ENCODE measurements around the gene CPD.
"Not testable (repeated sequence)": the region's sequence is repeated elsewhere in the genome, so short reads cannot be mapped to it uniquely, and the experiment has no call there.

CPD gene

GRCh38 chr17:30427611-30428010 lies 48.9 kb downstream of the CPD start:
- no peak for DNase-seq (ENCODE audit: low spot score)

- DNase-seq (ENCODE audit: low spot score), result no peak
These were observed 50.4 kb downstream of the CPD start for GRCh38 chr17:30429155-30429554.

DNA sequence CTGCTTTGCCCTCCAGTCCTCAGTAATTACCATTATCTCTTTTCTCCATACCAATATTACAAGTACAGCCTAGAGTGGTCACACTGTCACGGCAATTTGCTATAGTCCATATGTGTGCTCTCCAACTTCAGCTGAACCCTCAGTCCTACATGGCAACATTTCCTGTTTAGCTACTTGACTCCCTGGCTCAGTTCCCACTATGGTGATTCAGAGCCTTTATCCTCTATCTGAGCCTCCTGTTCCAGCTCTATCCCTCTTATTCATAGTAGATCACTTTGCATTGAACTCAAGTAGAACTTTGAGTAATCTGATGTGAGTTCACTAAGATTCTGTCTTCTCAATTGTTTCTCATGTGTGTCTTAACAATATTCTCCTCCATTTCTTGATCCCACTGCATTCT lies 54.8 kb downstream of the CPD start:
- peak; percentile 51 for DNase-seq (ENCODE audit: low spot score)

GRCh38 chr17:30436729-30437128 lies 58.0 kb downstream of the CPD start:
- DNase-seq (ENCODE audit: low spot score), result no peak

GRCh38 chr17:30443721-30444120 lies 65.0 kb downstream of the CPD start:
- no peak for DNase-seq (ENCODE audit: low spot score)

DNA sequence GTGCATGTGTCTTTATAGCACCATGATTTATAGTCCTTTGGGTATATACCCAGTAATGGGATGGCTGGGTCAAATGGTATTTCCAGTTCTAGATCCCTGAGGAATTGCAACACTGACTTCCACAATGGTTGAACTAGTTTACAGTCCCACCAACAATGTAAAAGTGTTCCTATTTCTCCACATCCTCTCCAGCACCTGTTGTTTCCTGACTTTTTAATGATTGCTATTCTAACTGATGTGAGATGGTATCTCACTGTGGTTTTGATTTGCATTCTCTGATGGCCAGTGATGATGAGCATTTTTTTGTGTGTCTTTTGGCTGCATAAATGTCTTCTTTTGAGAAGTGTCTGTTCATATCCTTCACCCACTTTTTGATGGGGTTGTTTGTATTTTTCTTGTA lies 67.9 kb downstream of the CPD start:
- not testable (repeated sequence) for DNase-seq (ENCODE audit: low spot score)

DNA sequence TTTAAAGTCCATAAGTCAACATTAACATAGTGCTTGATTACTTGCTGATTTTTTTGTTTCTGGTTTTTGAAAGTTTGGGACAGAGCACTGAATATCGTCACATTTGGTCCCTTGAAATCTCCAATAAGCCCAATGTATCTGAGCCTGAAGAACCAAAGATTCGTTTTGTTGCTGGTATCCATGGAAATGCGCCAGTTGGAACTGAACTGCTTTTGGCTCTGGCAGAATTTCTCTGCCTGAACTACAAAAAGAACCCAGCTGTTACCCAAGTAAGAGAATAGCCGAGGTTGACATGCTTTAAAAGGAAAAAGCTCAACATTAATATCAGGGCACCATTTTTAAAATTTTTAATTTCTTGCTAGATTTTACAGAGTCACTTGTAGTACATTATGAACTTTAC lies 70.8 kb downstream of the CPD start:
- no peak for DNase-seq (ENCODE audit: low spot score)

DNA sequence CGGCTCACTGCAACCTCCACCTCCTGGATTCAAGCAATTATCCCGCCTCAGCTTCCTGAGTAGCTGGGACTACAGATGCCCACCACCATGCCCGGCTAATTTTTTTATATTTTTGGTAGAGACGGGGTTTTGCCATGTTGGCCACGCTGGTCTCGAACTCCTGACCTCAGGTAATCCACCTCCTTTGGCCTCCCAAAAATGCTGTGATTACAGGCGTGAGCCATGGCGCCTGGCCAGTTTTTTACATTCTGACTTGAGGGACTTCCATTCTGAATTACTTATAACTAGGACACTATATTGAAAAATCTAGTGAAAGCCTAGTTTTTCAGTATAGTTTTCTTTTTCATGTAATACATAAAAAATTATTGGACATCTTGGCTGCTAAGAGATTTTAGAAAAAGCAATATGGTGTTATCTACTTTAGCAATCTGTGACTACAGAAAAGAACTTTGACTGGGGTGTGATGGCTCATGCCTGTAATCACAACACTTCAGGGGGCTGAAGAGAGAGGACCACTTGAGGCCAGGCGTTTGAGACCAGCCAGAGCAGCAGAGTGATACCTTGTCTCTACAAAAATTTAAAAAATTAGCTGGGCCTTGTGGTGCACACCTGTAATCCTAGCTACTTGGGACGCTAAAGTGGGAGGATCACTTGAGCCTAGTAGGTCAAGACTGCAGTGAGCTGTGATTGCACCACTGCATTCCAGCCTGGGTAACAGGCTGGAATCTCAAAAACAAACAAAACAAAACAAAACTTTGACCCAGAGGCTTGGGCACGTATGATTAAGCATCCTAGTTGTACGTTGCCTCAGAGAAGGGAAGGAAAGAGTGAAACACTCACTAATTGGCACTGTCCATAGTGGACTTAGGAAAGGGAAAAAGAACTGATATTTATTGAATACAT lies 71.6 kb downstream of the CPD start:
- no peak for DNase-seq (ENCODE audit: low spot score)

GRCh38 chr17:30454635-30455034 lies 75.9 kb downstream of the CPD start:
- DNase-seq (ENCODE audit: low spot score), result no peak

- DNase-seq (ENCODE audit: low spot score), result no peak
These were observed 79.6 kb downstream of the CPD start for GRCh38 chr17:30458371-30458770.

GRCh38 chr17:30458797-30459413 lies 80.2 kb downstream of the CPD start:
- DNase-seq (ENCODE audit: low spot score), result not testable (repeated sequence)

DNA sequence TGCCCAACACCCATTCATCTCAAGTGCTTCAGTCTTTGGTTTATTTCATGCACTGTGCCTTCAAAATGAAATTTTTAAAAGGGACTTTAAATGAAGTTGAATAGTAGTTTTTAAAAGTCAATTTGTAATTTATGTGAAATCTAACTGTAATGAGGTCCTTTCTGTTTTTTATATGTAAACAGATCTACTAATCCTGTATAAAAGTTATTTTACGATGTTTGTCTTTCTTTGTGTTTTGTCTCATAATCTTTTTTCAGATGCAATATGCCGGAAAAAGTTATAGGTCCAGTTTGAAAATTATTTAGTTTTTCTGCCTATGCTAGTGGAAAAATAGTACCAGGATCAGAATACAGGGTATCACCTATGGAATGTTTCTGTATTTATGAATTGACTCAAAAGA lies 89.7 kb downstream of the CPD start:
- no peak for DNase-seq (ENCODE audit: low spot score)

- no peak for DNase-seq (ENCODE audit: low spot score)
These were observed 93.6 kb downstream of the CPD start for GRCh38 chr17:30472238-30472890.

- DNase-seq (ENCODE audit: low spot score), result no peak
These were observed 96.5 kb downstream of the CPD start for GRCh38 chr17:30475206-30475605.

DNA sequence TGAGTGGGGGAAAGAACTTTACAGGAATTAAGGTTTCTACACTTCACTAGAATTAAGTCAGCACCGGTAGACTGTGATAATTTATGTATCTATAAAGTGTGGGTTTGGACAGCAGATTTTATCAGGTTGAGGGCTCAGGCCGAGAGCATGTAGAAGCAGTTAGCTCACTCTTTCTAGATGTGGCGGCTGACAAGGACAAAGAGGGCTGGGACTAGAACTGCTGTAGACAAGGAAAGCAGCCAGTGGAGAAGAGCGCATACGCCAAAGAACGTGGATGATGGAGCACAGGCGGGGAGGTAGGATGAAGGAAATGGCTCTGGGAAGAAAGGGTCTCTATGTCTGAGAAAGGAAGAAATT lies 98.0 kb downstream of the CPD start:
- DNase-seq (ENCODE audit: low spot score), result no peak

GRCh38 chr17:30477083-30477773 lies 98.5 kb downstream of the CPD start, which contains the start of gene GOSR1:
Gene GOSR1 (plus strand): TSS chr17:30477408. CDS start chr17:30477434, 26 bp downstream.
- DNase-seq (ENCODE audit: low spot score), result peak; percentile 93

- DNase-seq (ENCODE audit: low spot score), result peak; percentile 8
These were observed 99.0 kb downstream of the CPD start for GRCh38 chr17:30477774-30478115.

GRCh38 chr17:30482555-30482954 lies 103.8 kb downstream of the CPD start:
- DNase-seq (ENCODE audit: low spot score), result no peak

DNA sequence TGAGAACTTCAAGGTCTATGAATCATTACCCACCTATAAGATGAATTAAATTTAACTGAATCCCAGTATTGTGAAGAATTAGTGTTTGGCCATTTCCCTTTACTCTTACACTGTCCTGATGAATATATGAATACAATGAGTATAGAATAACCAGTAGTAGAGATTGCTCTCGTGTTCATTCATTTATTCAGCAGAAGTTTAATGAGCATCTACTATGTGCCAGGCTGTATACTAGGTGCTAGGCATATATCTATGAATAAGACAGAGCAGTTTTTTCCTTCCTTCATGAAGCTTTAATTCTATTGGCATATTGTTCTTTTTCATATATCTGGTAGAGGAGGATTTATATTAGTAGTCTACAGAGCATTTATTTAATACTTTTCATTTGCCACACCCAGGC lies 104.4 kb downstream of the CPD start:
- DNase-seq (ENCODE audit: low spot score), result no peak

GRCh38 chr17:30493780-30494179 lies 115.1 kb downstream of the CPD start:
- DNase-seq (ENCODE audit: low spot score), result no peak

- no peak for DNase-seq (ENCODE audit: low spot score)
These were observed 116.9 kb downstream of the CPD start for GRCh38 chr17:30495586-30495985.

DNA sequence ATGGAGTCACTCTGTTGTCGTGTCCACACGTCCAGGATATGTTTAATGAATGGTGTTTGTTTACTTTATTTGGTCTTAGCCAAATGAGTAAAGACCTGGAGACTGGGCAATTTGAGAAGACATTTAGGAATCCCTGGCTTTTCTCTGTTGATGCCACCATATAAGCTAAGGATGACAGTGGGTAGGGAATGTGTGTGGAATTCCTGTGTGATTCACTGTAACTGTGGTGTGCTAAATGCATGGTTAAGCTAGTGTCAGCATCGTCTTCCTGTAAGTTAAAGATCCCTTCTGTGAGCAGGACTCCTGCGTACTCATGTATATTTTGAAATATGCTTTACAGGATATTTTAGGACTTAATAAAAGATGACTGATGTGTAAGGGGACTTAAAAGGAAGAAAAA lies 124.8 kb downstream of the CPD start:
- DNase-seq (ENCODE audit: low spot score), result no peak

All from COLO829 (cell line).